K562 (cell line): ENCODE results near the gene INTS1. TPM values are rescaled to one million over a fixed set of nuclear protein-coding genes. Genes with fewer than 3 reads are reported as not detected.

Source experiments
- BCOR ChIP-seq: fragments of 450-650 bp; IDR thresholded peaks from 2 replicates; pipeline ENCODE4 v1.6.1; 2016
- HMG20A ChIP-seq: fragments of 450-650 bp; formaldehyde crosslinking; conservative IDR thresholded peaks from 2 replicates; pipeline ENCODE4 v1.4.0; 2020; ENCODE audit warnings: mild to moderate bottlenecking, mixed read lengths
- MYBL2 ChIP-seq, 2 experiments: fragments of 450-650 bp in 1 of 2; sonication (generic) in 1 of 2; formaldehyde crosslinking in 1 of 2; IDR thresholded peaks; 2 replicates each; pipeline versions ENCODE4 v1.6.1 to v1.8.1; 2017 to 2022; ENCODE audit warnings: borderline replicate concordance in 1 of 2, inconsistent platforms in 1 of 2, low read depth in 1 of 2, mild to moderate bottlenecking in 1 of 2, missing genetic modification reagents in 1 of 2, moderate library complexity in 1 of 2
- NCOA2 ChIP-seq, 2 experiments: fragments of 450-650 bp; IDR thresholded peaks; 2 replicates each; pipeline ENCODE4 v1.6.1; 2018; ENCODE audit warnings: mild to moderate bottlenecking in 2 of 2, moderate library complexity in 1 of 2; ENCODE audit not compliant: partially characterized antibody in 2 of 2
- NR2C1 ChIP-seq, 2 experiments: fragments of 450-650 bp; IDR thresholded peaks; 2 replicates each; pipeline ENCODE4 v1.6.1; 2017; ENCODE audit warnings: mild to moderate bottlenecking in 2 of 2, antibody characterized with exemption in 1 of 2, inconsistent platforms in 1 of 2, missing compliant biosample characterization in 1 of 2, missing genetic modification characterization in 1 of 2
- polyA plus RNA-seq, 8 experiments: library from polyadenylated mRNA; depleted of rRNA in 4 of 8; stranded (reverse) in 5 of 8; unstranded in 3 of 8; fragments of >200 nt; fragmentation: Nextera tagmentation in 2 of 8; fragmentation: Illumina TruSeq in 1 of 8; extraction: Ambion mirVana in 2 of 8; extraction: Trizol in 1 of 8; gene quantifications; 2 replicates each; pipeline versions ENCODE4 v1.2.1 to v1.2.3, GENCODE V29; 2011 to 2014; ENCODE audit warnings: inconsistent platforms in 1 of 8, missing spikeins in 1 of 8
- total RNA-seq, 7 experiments: library from RNA; depleted of rRNA in 6 of 7; stranded (reverse); fragments of >200 nt in 6 of 7; fragmentation: Illumina TruSeq in 2 of 7; extraction: Trizol in 2 of 7; gene quantifications; 2 replicates each; pipeline versions ENCODE4 v1.2.1 to v1.2.3, GENCODE V29; 2011 to 2021; ENCODE audit warnings: low replicate concordance in 1 of 7
- TF ChIP-seq, protein P1 (sequence below): fragments of 250-450 bp; sonication (Bioruptor Pico); IDR thresholded peaks from 2 replicates; pipeline ENCODE4 v1.8.0; 2021; ENCODE audit warnings: moderate library complexity, mild to moderate bottlenecking, inconsistent platforms
- TF ChIP-seq, protein P2 (sequence below), 2 experiments: fragments of 450-650 bp; IDR thresholded peaks; 2 replicates each; pipeline ENCODE4 v1.6.1; 2018; ENCODE audit warnings: mild to moderate bottlenecking in 2 of 2, low read depth in 1 of 2; ENCODE audit not compliant: partially characterized antibody in 2 of 2
- TF ChIP-seq, protein P3 (sequence below), 2 experiments: fragments of 450-650 bp in 1 of 2; IDR thresholded peaks; 2 replicates each; pipeline ENCODE4 v1.6.1; 2011 to 2017; ENCODE audit warnings: low read depth in 2 of 2, antibody characterized with exemption in 1 of 2, borderline replicate concordance in 1 of 2, low read length in 1 of 2, mild to moderate bottlenecking in 1 of 2, mixed read lengths in 1 of 2; ENCODE audit not compliant: control insufficient read depth in 1 of 2
- TF ChIP-seq, protein P4 (sequence below): sonication (generic); formaldehyde crosslinking; IDR thresholded peaks from 2 replicates; pipeline ENCODE4 v1.8.0; 2022; ENCODE audit warnings: mild to moderate bottlenecking, missing genetic modification reagents
- TF ChIP-seq, protein P5 (sequence below), 2 experiments: IDR thresholded peaks; 2 replicates each; pipeline ENCODE4 v1.6.1; 2011; ENCODE audit warnings: borderline replicate concordance in 1 of 2, control low read depth in 1 of 2, low read depth in 1 of 2, low read length in 1 of 2, mild to moderate bottlenecking in 1 of 2, mixed read lengths in 1 of 2, moderate library complexity in 1 of 2; ENCODE audit not compliant: insufficient read depth in 1 of 2, insufficient read length in 1 of 2, poor library complexity in 1 of 2, severe bottlenecking in 1 of 2; ENCODE audit errors: extremely low read depth in 1 of 2

Gene INTS1
- total and polyA plus RNA-seq, 9 of the 15 experiments (the other 6 are each of a cell fraction or from before 2014, with no cell fraction given) = 0.34 to 119 (median 18.5) TPM

DNA sequence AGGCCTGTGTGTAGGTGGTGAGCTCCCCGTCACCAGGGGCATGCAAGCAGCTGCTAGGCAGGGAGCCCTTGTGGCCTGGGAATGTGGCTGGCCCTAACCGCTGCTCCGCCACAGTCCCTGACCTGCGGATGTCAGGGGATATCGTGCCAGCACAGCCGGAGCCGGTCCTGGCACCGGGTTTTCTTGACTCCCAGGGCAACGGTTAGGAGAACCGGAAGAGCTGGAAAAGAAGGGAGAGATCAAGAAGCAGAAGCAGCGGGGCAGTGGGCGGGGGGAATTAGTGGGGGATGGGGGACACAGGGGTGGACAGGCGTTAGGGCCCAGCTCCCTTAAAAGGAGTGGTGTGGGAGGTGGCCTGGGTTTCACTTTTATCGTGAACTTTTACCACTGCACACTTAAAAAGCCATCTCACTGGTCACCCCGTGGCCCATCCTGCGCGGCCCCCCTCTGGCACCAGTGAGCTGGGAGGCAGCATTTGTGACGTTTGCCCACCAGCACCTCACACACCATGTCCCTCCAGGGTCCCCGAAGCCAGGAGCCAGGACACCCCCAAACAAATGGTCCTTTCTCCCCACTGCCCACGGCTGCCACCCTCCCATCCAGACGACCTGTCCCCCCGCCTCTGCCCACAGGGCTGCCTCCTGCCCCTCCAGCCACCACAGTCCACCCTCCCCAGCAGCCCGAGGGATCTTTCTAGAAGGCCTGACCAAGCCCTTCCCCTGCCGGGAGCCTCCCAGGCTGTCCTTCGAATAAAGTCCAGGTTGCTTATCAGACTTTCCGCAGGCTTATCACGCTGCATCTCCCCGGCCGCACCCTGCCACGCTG, 43.2 kb downstream of the INTS1 start (continued):
- TF ChIP-seq, protein P1, sequence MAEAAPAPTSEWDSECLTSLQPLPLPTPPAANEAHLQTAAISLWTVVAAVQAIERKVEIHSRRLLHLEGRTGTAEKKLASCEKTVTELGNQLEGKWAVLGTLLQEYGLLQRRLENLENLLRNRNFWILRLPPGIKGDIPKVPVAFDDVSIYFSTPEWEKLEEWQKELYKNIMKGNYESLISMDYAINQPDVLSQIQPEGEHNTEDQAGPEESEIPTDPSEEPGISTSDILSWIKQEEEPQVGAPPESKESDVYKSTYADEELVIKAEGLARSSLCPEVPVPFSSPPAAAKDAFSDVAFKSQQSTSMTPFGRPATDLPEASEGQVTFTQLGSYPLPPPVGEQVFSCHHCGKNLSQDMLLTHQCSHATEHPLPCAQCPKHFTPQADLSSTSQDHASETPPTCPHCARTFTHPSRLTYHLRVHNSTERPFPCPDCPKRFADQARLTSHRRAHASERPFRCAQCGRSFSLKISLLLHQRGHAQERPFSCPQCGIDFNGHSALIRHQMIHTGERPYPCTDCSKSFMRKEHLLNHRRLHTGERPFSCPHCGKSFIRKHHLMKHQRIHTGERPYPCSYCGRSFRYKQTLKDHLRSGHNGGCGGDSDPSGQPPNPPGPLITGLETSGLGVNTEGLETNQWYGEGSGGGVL (CRISPR knock-in tag) = no peak
- TF ChIP-seq, protein P2, sequence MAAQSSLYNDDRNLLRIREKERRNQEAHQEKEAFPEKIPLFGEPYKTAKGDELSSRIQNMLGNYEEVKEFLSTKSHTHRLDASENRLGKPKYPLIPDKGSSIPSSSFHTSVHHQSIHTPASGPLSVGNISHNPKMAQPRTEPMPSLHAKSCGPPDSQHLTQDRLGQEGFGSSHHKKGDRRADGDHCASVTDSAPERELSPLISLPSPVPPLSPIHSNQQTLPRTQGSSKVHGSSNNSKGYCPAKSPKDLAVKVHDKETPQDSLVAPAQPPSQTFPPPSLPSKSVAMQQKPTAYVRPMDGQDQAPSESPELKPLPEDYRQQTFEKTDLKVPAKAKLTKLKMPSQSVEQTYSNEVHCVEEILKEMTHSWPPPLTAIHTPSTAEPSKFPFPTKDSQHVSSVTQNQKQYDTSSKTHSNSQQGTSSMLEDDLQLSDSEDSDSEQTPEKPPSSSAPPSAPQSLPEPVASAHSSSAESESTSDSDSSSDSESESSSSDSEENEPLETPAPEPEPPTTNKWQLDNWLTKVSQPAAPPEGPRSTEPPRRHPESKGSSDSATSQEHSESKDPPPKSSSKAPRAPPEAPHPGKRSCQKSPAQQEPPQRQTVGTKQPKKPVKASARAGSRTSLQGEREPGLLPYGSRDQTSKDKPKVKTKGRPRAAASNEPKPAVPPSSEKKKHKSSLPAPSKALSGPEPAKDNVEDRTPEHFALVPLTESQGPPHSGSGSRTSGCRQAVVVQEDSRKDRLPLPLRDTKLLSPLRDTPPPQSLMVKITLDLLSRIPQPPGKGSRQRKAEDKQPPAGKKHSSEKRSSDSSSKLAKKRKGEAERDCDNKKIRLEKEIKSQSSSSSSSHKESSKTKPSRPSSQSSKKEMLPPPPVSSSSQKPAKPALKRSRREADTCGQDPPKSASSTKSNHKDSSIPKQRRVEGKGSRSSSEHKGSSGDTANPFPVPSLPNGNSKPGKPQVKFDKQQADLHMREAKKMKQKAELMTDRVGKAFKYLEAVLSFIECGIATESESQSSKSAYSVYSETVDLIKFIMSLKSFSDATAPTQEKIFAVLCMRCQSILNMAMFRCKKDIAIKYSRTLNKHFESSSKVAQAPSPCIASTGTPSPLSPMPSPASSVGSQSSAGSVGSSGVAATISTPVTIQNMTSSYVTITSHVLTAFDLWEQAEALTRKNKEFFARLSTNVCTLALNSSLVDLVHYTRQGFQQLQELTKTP (IDR thresholded peaks at IDR 0.05; ENCODE audit: low read depth in 1 of 2, partially characterized antibody in 2 of 2) = peak in 1 of 2 experiments; percentile 70
- TF ChIP-seq NR2C1 (IDR thresholded peaks at IDR 0.05) (peak; percentile 60; the same call in 1 of the 2 replicates), NR2C1 (tag; IDR thresholded peaks at IDR 0.05) (peak; percentile 49; the same call in 1 of the 2 replicates), MYBL2 (IDR thresholded peaks at IDR 0.05; ENCODE audit: low read depth) (peak; percentile 71), MYBL2 (CRISPR knock-in tag; IDR thresholded peaks at IDR 0.05; ENCODE audit: borderline replicate concordance) (no peak), NCOA2 (IDR thresholded peaks at IDR 0.05; ENCODE audit: partially characterized antibody in 2 of 2) (no peak), BCOR (peak; percentile 100), HMG20A (no peak)
- TF ChIP-seq, protein P3, sequence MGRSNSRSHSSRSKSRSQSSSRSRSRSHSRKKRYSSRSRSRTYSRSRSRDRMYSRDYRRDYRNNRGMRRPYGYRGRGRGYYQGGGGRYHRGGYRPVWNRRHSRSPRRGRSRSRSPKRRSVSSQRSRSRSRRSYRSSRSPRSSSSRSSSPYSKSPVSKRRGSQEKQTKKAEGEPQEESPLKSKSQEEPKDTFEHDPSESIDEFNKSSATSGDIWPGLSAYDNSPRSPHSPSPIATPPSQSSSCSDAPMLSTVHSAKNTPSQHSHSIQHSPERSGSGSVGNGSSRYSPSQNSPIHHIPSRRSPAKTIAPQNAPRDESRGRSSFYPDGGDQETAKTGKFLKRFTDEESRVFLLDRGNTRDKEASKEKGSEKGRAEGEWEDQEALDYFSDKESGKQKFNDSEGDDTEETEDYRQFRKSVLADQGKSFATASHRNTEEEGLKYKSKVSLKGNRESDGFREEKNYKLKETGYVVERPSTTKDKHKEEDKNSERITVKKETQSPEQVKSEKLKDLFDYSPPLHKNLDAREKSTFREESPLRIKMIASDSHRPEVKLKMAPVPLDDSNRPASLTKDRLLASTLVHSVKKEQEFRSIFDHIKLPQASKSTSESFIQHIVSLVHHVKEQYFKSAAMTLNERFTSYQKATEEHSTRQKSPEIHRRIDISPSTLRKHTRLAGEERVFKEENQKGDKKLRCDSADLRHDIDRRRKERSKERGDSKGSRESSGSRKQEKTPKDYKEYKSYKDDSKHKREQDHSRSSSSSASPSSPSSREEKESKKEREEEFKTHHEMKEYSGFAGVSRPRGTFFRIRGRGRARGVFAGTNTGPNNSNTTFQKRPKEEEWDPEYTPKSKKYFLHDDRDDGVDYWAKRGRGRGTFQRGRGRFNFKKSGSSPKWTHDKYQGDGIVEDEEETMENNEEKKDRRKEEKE (IDR thresholded peaks at IDR 0.05; ENCODE audit: borderline replicate concordance in 1 of 2, control insufficient read depth in 1 of 2, low read depth in 2 of 2, low read length in 1 of 2) = 0 out of 4 replicates have a peak, but pooled peaks of 1 of the 2 experiments have one; percentile 51
- TF ChIP-seq, protein P4, sequence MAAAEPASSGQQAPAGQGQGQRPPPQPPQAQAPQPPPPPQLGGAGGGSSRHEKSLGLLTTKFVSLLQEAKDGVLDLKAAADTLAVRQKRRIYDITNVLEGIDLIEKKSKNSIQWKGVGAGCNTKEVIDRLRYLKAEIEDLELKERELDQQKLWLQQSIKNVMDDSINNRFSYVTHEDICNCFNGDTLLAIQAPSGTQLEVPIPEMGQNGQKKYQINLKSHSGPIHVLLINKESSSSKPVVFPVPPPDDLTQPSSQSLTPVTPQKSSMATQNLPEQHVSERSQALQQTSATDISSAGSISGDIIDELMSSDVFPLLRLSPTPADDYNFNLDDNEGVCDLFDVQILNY = no peak
- TF ChIP-seq, protein P5, sequence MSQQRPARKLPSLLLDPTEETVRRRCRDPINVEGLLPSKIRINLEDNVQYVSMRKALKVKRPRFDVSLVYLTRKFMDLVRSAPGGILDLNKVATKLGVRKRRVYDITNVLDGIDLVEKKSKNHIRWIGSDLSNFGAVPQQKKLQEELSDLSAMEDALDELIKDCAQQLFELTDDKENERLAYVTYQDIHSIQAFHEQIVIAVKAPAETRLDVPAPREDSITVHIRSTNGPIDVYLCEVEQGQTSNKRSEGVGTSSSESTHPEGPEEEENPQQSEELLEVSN (IDR thresholded peaks at IDR 0.05; ENCODE audit: borderline replicate concordance in 1 of 2, extremely low read depth in 1 of 2, insufficient read depth in 1 of 2, insufficient read length in 1 of 2, low read depth in 1 of 2, low read length in 1 of 2, poor library complexity in 1 of 2, severe bottlenecking in 1 of 2) = peak in 1 of 2 experiments; percentile 22
